Thoracic aorta (tissue), 2 donors: ENCODE results near the gene PSEN1. TPM values are rescaled to one million over a fixed set of nuclear protein-coding genes. Genes with fewer than 3 reads are reported as not detected.

ENCODE experiments used
- ATAC-seq: fragments of 150-250 bp; one replicate; pipeline ENCODE4 v1.8.0; 2017; ENCODE audit warnings: low read depth; ENCODE audit not compliant: insufficient number of reproducible peaks, low FRiP score
- DNase-seq: peaks from one replicate; pipeline ENCODE4 v3.0.0-alpha.2; 2020; ENCODE audit warnings: low spot score
- H3K27ac ChIP-seq, 2 donors: fragments of 200-600 bp; sonication (generic); 1 replicate in 1 of 2; 2 replicates in 1 of 2; pipeline ENCODE4 v1.5.1; 2016; ENCODE audit warnings: mild to moderate bottlenecking in 2 of 2, moderate library complexity in 2 of 2
- H3K27me3 ChIP-seq: fragments of 200-600 bp; sonication (generic); replicated peaks from 2 replicates; pipeline ENCODE4 v1.6.0; 2016; ENCODE audit warnings: mild to moderate bottlenecking; ENCODE audit not compliant: insufficient read depth
- H3K36me3 ChIP-seq: fragments of 200-600 bp; sonication (generic); one replicate; pipeline ENCODE4 v1.5.1; 2016
- H3K4me1 ChIP-seq, 2 donors: fragments of 200-600 bp; sonication (generic); 1 replicate in 1 of 2; 2 replicates in 1 of 2; pipeline versions ENCODE4 v1.5.1 to v1.6.0; 2016; ENCODE audit warnings: low read depth in 2 of 2, mild to moderate bottlenecking in 1 of 2; ENCODE audit not compliant: control insufficient read depth in 1 of 2
- H3K4me3 ChIP-seq: fragments of 200-600 bp; sonication (generic); 2 replicates; pipeline ENCODE4 v1.5.1; 2016; ENCODE audit warnings: mild to moderate bottlenecking
- H3K9me3 ChIP-seq: fragments of 200-600 bp; sonication (generic); 2 replicates; pipeline ENCODE4 v1.5.1; 2016
- total RNA-seq, 2 donors: library from RNA; depleted of rRNA; stranded (reverse); fragments of >200 nt; gene quantifications; one replicate each; pipeline versions ENCODE4 v1.1.0 to v1.2.3, GENCODE V29; 2016
- TF ChIP-seq, protein P1 (sequence below): fragments of 200-600 bp; sonication (generic); IDR thresholded peaks from one replicate; pipeline ENCODE4 v1.5.1; 2019; ENCODE audit warnings: antibody characterized with exemption

PSEN1 gene
- total RNA-seq, 2 donors from 2014 or later: 35.3 to 47.5 TPM

DNA sequence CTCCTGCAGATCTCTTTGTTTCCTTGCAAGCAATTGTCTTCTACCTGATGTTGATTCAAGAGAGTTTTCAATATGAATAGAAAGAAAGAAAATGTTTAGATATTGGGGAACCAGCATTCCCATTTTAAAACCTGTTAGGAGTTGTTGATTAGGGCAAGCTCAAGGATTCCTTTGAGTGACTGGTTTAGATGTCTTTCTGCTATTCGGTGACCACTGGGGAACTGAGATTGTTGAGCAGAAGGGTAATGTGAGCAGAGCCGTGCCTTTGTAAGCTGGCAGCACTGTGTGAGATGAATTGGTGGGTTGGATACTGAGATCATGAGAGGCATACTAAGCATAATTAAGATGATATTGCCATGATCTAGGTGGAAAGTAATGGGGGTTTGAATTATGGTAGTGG is 61.9 kb downstream of the PSEN1 start:
- Histone ChIP-seq H3K27ac (no peak overlapping the region), H3K27me3 (no peaks in the 10 kb centered on the region), H3K9me3 (no peaks in the 10 kb centered on the region), H3K36me3 (peaks cover 45% of the 10 kb centered on the region), H3K4me1 (no peaks in the 10 kb centered on the region), H3K4me3 (no peak overlapping the region)
- ATAC-seq (no peak), DNase-seq (no peak)
- TF ChIP-seq, protein P1, sequence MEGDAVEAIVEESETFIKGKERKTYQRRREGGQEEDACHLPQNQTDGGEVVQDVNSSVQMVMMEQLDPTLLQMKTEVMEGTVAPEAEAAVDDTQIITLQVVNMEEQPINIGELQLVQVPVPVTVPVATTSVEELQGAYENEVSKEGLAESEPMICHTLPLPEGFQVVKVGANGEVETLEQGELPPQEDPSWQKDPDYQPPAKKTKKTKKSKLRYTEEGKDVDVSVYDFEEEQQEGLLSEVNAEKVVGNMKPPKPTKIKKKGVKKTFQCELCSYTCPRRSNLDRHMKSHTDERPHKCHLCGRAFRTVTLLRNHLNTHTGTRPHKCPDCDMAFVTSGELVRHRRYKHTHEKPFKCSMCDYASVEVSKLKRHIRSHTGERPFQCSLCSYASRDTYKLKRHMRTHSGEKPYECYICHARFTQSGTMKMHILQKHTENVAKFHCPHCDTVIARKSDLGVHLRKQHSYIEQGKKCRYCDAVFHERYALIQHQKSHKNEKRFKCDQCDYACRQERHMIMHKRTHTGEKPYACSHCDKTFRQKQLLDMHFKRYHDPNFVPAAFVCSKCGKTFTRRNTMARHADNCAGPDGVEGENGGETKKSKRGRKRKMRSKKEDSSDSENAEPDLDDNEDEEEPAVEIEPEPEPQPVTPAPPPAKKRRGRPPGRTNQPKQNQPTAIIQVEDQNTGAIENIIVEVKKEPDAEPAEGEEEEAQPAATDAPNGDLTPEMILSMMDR: no peak

DNA sequence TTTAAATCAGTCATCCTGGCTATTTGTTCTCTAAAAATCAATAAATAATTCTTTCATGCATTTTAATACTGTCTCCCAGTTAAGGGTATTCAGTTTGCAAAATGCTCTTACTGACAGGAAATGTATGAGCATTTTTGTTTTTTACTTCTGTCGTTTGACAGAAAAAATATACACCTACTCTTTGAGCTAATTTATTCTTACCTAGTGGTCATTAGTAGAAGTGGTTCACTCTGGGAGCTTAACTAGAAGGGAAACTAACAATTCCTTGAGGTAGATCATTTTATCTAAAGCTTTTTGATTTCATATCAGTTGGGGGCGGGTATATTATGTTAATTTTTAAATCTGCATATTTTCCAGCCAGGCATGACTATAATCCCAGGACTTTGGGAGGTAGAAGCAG is 67.2 kb downstream of the PSEN1 start:
- ATAC-seq (no peak), DNase-seq (no peak)
- peaks cover 36% of the 10 kb centered on the region for H3K36me3 ChIP-seq
- no peak overlapping the region for H3K4me3 ChIP-seq
- TF ChIP-seq, protein P1: no peak
- H3K9me3 ChIP-seq: no peaks in the 10 kb centered on the region
- no peaks in the 10 kb centered on the region for H3K27me3 ChIP-seq
- H3K27ac ChIP-seq: no peak overlapping the region
- H3K4me1 ChIP-seq: no peaks in the 10 kb centered on the region

DNA sequence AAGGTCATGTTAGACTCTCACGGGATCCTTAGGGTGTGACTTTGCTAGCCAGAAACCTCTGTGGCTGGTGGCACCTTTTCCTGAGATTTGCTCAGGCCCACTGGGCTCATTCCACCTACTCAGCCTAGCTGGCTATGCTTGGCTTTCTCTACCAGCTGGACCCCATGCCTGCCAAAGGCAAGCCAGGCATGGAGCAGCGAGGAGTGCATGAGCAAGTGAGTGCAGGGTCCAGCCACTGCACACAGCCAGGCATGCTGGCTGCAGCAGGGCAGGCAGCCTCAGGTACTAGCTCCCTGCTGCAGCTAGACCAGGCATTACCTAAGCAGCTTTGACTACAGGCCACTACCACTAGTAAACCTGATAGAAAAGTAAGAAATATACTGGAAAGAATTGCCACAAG is 71.3 kb downstream of the PSEN1 start:
- DNase-seq (no peak), ATAC-seq (no peak)
- Histone ChIP-seq H3K4me1 (peaks cover 0 to 16% of the 10 kb centered on the region in 2 donors), H3K9me3 (no peaks in the 10 kb centered on the region), H3K36me3 (peaks cover 29% of the 10 kb centered on the region), H3K27ac (no peak overlapping the region), H3K27me3 (no peaks in the 10 kb centered on the region), H3K4me3 (no peak overlapping the region)
- TF ChIP-seq, protein P1: no peak

DNA sequence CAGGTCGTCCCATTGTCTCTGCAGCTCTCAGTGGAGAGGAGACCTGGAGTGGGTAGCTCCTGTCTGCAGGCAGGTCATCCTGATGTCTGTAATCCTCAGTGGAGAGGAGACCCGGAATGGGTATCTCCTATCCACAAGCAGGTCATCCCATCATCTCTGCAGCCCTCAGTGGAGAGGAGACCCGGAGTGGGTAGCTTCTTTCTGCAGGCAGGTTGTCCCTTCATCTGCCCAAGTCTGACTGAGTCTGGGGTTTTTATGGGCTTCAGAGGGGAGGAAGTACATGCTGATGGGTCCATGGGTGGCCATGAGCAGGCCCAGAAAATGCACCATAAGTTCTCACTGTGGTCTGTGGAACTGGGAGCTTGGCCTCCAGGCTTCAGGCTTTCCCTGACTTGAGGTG is 72.1 kb downstream of the PSEN1 start:
- Histone ChIP-seq H3K27me3 (no peaks in the 10 kb centered on the region), H3K27ac (no peak overlapping the region), H3K9me3 (no peaks in the 10 kb centered on the region), H3K4me3 (no peak overlapping the region), H3K4me1 (peaks cover 0 to 16% of the 10 kb centered on the region in 2 donors), H3K36me3 (peaks cover 24% of the 10 kb centered on the region)
- TF ChIP-seq, protein P1: no peak
- DNase-seq (no peak), ATAC-seq (no peak)

DNA sequence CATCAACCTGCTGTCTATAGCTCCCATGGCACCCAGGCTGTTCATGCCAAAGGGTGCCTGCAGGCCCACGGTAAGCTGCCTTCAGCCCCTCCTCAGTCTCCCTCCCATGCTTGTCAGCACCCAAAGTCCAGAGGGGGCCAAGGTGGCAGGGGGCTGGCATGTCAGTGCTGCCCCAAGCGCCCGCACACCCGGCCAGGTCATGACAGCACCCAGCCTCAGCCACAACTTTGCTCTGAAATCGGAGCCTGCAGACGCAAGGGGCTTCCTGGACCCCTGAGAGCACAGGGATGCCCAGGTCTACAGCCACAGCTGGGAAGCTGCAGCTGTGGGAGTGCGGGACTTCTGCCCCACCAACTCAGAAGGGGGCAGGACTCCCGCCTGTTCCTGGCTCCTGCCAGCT is 72.5 kb downstream of the PSEN1 start:
- TF ChIP-seq, protein P1: no peak
- no peaks in the 10 kb centered on the region for H3K27me3 ChIP-seq
- DNase-seq: no peak
- no peak for ATAC-seq
- peaks cover 25% of the 10 kb centered on the region for H3K36me3 ChIP-seq
- H3K4me3 ChIP-seq: no peak overlapping the region
- no peaks in the 10 kb centered on the region for H3K9me3 ChIP-seq
- H3K4me1 ChIP-seq: peaks cover 0 to 16% of the 10 kb centered on the region in 2 donors
- no peak overlapping the region for H3K27ac ChIP-seq
